Neural cell (in vitro differentiated cells): ENCODE results near the gene RLF. TPM values are rescaled to one million over a fixed set of nuclear protein-coding genes. Genes with fewer than 3 reads are reported as not detected.

Experiments
- H2AFZ ChIP-seq: fragments of 200-600, 300-800 bp; sonication (generic), shearing (Covaris generic); 2 replicates; pipeline ENCODE4 v1.6.0; 2014; ENCODE audit warnings: low read depth, mild to moderate bottlenecking, antibody characterized with exemption, low read length, moderate library complexity
- H3F3A ChIP-seq: fragments of 200-600 bp; shearing (Covaris generic); 2 replicates; pipeline ENCODE4 v1.6.1; 2016; ENCODE audit warnings: mild to moderate bottlenecking, moderate library complexity, mixed read lengths, antibody characterized with exemption, low read length; ENCODE audit not compliant: insufficient read depth, poor library complexity, severe bottlenecking
- H3K27ac ChIP-seq: fragments of 200-600, 300-800 bp; sonication (generic), shearing (Covaris generic); 2 replicates; pipeline ENCODE4 v1.5.1; 2014; ENCODE audit warnings: mild to moderate bottlenecking, low read length, moderate library complexity
- H3K27me3 ChIP-seq: fragments of 300-800, 200-600 bp; sonication (generic), shearing (Covaris generic); 2 replicates; pipeline ENCODE4 v1.6.0; 2014; ENCODE audit warnings: mild to moderate bottlenecking, low read depth, low read length, moderate library complexity; ENCODE audit not compliant: insufficient read depth
- H3K36me3 ChIP-seq: fragments of 300-800, 200-600 bp; sonication (generic), shearing (Covaris generic); 2 replicates; pipeline ENCODE4 v1.5.1; 2014; ENCODE audit warnings: mild to moderate bottlenecking, antibody characterized with exemption, low read length, moderate library complexity; ENCODE audit not compliant: insufficient read depth
- H3K4me2 ChIP-seq: fragments of 300-800, 200-600 bp; sonication (generic), shearing (Covaris generic); 2 replicates; pipeline ENCODE4 v1.6.0; 2014; ENCODE audit warnings: mild to moderate bottlenecking, low read length
- H3K4me3 ChIP-seq: fragments of 300-800, 200-600 bp; sonication (generic), shearing (Covaris generic); 2 replicates; pipeline ENCODE4 v1.5.1; 2014; ENCODE audit warnings: mild to moderate bottlenecking, low read length, moderate library complexity
- H3K79me2 ChIP-seq: fragments of 200-600 bp; shearing (Covaris generic); replicated peaks from 2 replicates; pipeline ENCODE4 v1.6.0; 2014; ENCODE audit warnings: mild to moderate bottlenecking, low read length, moderate library complexity; ENCODE audit not compliant: insufficient read depth
- H3K9ac ChIP-seq: fragments of 300-800, 200-600 bp; sonication (generic), shearing (Covaris generic); 2 replicates; pipeline ENCODE4 v1.6.1; 2016; ENCODE audit warnings: mild to moderate bottlenecking, low read length, mixed read lengths
- H3K9me2 ChIP-seq: fragments of 200-600 bp; shearing (Covaris generic); 2 replicates; pipeline ENCODE4 v1.6.1; 2016; ENCODE audit warnings: mild to moderate bottlenecking, low read length, mixed read lengths; ENCODE audit not compliant: insufficient read depth
- H3K9me3 ChIP-seq: fragments of 200-600, 300-800 bp; sonication (generic), shearing (Covaris generic); 2 replicates; pipeline ENCODE4 v1.6.1; 2016; ENCODE audit warnings: mild to moderate bottlenecking, mixed run types, low read length, moderate library complexity, mixed read lengths
- H4K20me1 ChIP-seq: fragments of 200-600 bp; shearing (Covaris generic); 2 replicates; pipeline ENCODE4 v1.6.1; 2016; ENCODE audit warnings: mild to moderate bottlenecking, mixed run types; ENCODE audit not compliant: insufficient read depth
- CTCF ChIP-seq: fragments of 450-650 bp; IDR thresholded peaks from 2 replicates; pipeline ENCODE4 v1.5.1; 2014; ENCODE audit warnings: antibody characterized with exemption, mild to moderate bottlenecking, moderate library complexity; ENCODE audit not compliant: poor library complexity, severe bottlenecking
- EP300 ChIP-seq: fragments of 450-650 bp; conservative IDR thresholded peaks from 2 replicates; pipeline ENCODE4 v1.6.1; 2014; ENCODE audit warnings: antibody characterized with exemption, mild to moderate bottlenecking, moderate library complexity; ENCODE audit not compliant: poor library complexity, severe bottlenecking
- EZH2 ChIP-seq: fragments of 200-600, 300-800 bp; shearing (Covaris generic), sonication (generic); IDR thresholded peaks from 2 replicates; pipeline ENCODE4 v1.6.1; 2014; ENCODE audit warnings: antibody characterized with exemption, low read length, borderline replicate concordance, mild to moderate bottlenecking; ENCODE audit not compliant: insufficient read depth, poor library complexity, severe bottlenecking
- MXI1 ChIP-seq: fragments of 450-650 bp; conservative IDR thresholded peaks from 2 replicates; pipeline ENCODE4 v1.6.1; 2014; ENCODE audit warnings: antibody characterized with exemption, mild to moderate bottlenecking; ENCODE audit not compliant: poor library complexity, severe bottlenecking
- POLR2AphosphoS5 ChIP-seq: IDR thresholded peaks from 2 replicates; pipeline ENCODE4 v1.6.1; 2012
- RAD21 ChIP-seq: fragments of 450-650 bp; conservative IDR thresholded peaks from 2 replicates; pipeline ENCODE4 v1.6.1; 2014; ENCODE audit warnings: antibody characterized with exemption, mild to moderate bottlenecking, moderate library complexity
- REST ChIP-seq: IDR thresholded peaks from 2 replicates; pipeline ENCODE4 v1.6.1; 2012; ENCODE audit warnings: borderline replicate concordance
- SMC3 ChIP-seq: fragments of 450-650 bp; conservative IDR thresholded peaks from 2 replicates; pipeline ENCODE4 v1.6.1; 2014; ENCODE audit warnings: antibody characterized with exemption, mild to moderate bottlenecking, moderate library complexity; ENCODE audit not compliant: poor library complexity
- TAF1 ChIP-seq: IDR thresholded peaks from 2 replicates; pipeline ENCODE4 v1.6.1; 2012; ENCODE audit warnings: low read depth
- polyA plus RNA-seq: library from polyadenylated mRNA; depleted of rRNA; stranded (reverse); fragments of >200 nt; gene quantifications from 2 replicates; pipeline ENCODE4 v1.2.3, GENCODE V29; 2014

The RLF gene
- polyA plus RNA-seq, 1 donor from 2014 or later, result 23.4 TPM

- Histone ChIP-seq H3K4me2 (no peak overlapping the region), H3K9me3 (no peaks in the 10 kb centered on the region), H3K36me3 (no peaks in the 10 kb centered on the region), H3K9ac (no peak overlapping the region), H3K4me3 (no peak overlapping the region), H3K79me2 (no peaks in the 10 kb centered on the region), H3F3A (no peaks in the 10 kb centered on the region), H4K20me1 (no peaks in the 10 kb centered on the region), H3K9me2 (no peaks in the 10 kb centered on the region), H2AFZ (no peak overlapping the region), H3K27me3 (no peaks in the 10 kb centered on the region), H3K27ac (no peak overlapping the region)
- no peak for TF ChIP-seq MXI1
- TF ChIP-seq POLR2AphosphoS5, result no peak
- no peak for TF ChIP-seq EZH2
- no peak for TF ChIP-seq SMC3
- no peak for TF ChIP-seq EP300
- no peak for TF ChIP-seq TAF1
- no peak for TF ChIP-seq RAD21
- no peak for TF ChIP-seq REST
- TF ChIP-seq CTCF, result no peak
Observed at GRCh38 chr1:40155135-40155534, 6.1 kb upstream of the RLF start.

- no peak overlapping the region for H3K4me3 ChIP-seq
- H3K4me2 ChIP-seq, result no peak overlapping the region
- TF ChIP-seq SMC3 (no peak), POLR2AphosphoS5 (no peak), EP300 (no peak), RAD21 (no peak), REST (no peak), CTCF (no peak), EZH2 (no peak), MXI1 (no peak), TAF1 (no peak)
- no peaks in the 10 kb centered on the region for H3K27me3 ChIP-seq
- H3K36me3 ChIP-seq, result no peaks in the 10 kb centered on the region
- H4K20me1 ChIP-seq, result no peaks in the 10 kb centered on the region
- H3K27ac ChIP-seq, result no peak overlapping the region
- no peak overlapping the region for H2AFZ ChIP-seq
- no peaks in the 10 kb centered on the region for H3K9me2 ChIP-seq
- H3K9me3 ChIP-seq, result no peaks in the 10 kb centered on the region
- H3F3A ChIP-seq, result no peaks in the 10 kb centered on the region
- H3K79me2 ChIP-seq, result no peaks in the 10 kb centered on the region
- no peak overlapping the region for H3K9ac ChIP-seq
Observed at GRCh38 chr1:40155910-40156309, 5.3 kb upstream of the RLF start.
